ENCODE measurements around the gene ZDHHC7.

GRCh38 chr16:84963066-84963465 lies 48.3 kb downstream of the ZDHHC7 start:
- no peak for TF ChIP-seq EZH2 (IDR thresholded peaks at IDR 0.05; ENCODE audit: insufficient read depth, poor library complexity, severe bottlenecking)
- no peak for TF ChIP-seq EZH2phosphoT487 (IDR thresholded peaks at IDR 0.05; ENCODE audit: insufficient read depth, low read depth)
